Upper lobe of right lung (tissue), 1 donor: ENCODE results near the gene EPB41L2. TPM values are rescaled to one million over a fixed set of nuclear protein-coding genes. Genes with fewer than 3 reads are reported as not detected.

Experiments used
- ATAC-seq: fragments of 200-7000 bp; cut with Tn5 transposase; one replicate; pipeline ENCODE4 v1.9.1; 2020; ENCODE audit warnings: mild to moderate bottlenecking, moderate library complexity
- DNase-seq: peaks from one replicate; pipeline ENCODE4 v3.0.0-alpha.2; 2020
- H3K27ac ChIP-seq: fragments of 200-600 bp; one replicate; pipeline ENCODE4 v1.8.0; 2022
- H3K27me3 ChIP-seq: fragments of 200-600 bp; one replicate; pipeline ENCODE4 v1.8.0; 2022; ENCODE audit warnings: mild to moderate bottlenecking
- H3K36me3 ChIP-seq: fragments of 200-600 bp; one replicate; pipeline ENCODE4 v1.8.0; 2022
- H3K4me1 ChIP-seq: fragments of 200-600 bp; one replicate; pipeline ENCODE4 v1.8.0; 2022
- H3K4me3 ChIP-seq: fragments of 200-600 bp; one replicate; pipeline ENCODE4 v1.8.0; 2022; ENCODE audit warnings: mild to moderate bottlenecking
- H3K9me3 ChIP-seq: fragments of 200-600 bp; one replicate; pipeline ENCODE4 v1.8.0; 2022
- CTCF ChIP-seq: fragments of 200-600 bp; IDR thresholded peaks from one replicate; pipeline ENCODE4 v1.8.0; 2022; ENCODE audit warnings: antibody characterized with exemption
- intact Hi-C: fragments of 100-400 bp; cut with DNase I; formaldehyde crosslinking; loops from one replicate; pipeline ENCODE4 v1.11.0; 2022
- total RNA-seq: library from RNA; stranded (reverse); fragmentation: NEBNext Ultra II Directional; extraction: Animal tissue kit (Norgen Biotek cat#: 25700); gene quantifications from one replicate; pipeline ENCODE4 v1.2.1, GENCODE V29; 2021
- donor health status: DM: no; HTN: yes; CAD: no; lungs with severe emphysema.

The EPB41L2 gene
- total RNA-seq, 1 donor from 2014 or later: 174 TPM

GRCh38 chr6:130912434-130912833 is 150.6 kb downstream of the EPB41L2 start:
- no peaks in the 10 kb centered on the region for H3K27me3 ChIP-seq
- H3K36me3 ChIP-seq: no peaks in the 10 kb centered on the region
- ATAC-seq: no peak
- intact Hi-C loops: no loop called here
- no peaks in the 10 kb centered on the region for H3K4me1 ChIP-seq
- H3K9me3 ChIP-seq: no peaks in the 10 kb centered on the region
- TF ChIP-seq CTCF: no peak
- no peak overlapping the region for H3K4me3 ChIP-seq
- DNase-seq: no peak
- H3K27ac ChIP-seq: no peak overlapping the region

GRCh38 chr6:130908958-130909357 is 154.1 kb downstream of the EPB41L2 start:
- H3K4me3 ChIP-seq: no peak overlapping the region
- H3K4me1 ChIP-seq: no peaks in the 10 kb centered on the region
- H3K27me3 ChIP-seq: no peaks in the 10 kb centered on the region
- intact Hi-C loops: no loop called here
- H3K36me3 ChIP-seq: no peaks in the 10 kb centered on the region
- ATAC-seq (no peak), DNase-seq (no peak)
- TF ChIP-seq CTCF: no peak
- H3K9me3 ChIP-seq: no peaks in the 10 kb centered on the region
- no peak overlapping the region for H3K27ac ChIP-seq

- no peak overlapping the region for H3K4me3 ChIP-seq
- H3K27ac ChIP-seq: no peak overlapping the region
- intact Hi-C loops: no loop called here
- DNase-seq (no peak), ATAC-seq (no peak)
- H3K4me1 ChIP-seq: no peaks in the 10 kb centered on the region
- H3K36me3 ChIP-seq: no peaks in the 10 kb centered on the region
- no peaks in the 10 kb centered on the region for H3K27me3 ChIP-seq
- no peak for TF ChIP-seq CTCF
- no peaks in the 10 kb centered on the region for H3K9me3 ChIP-seq
These were observed 154.9 kb downstream of the EPB41L2 start for GRCh38 chr6:130908188-130908587.

GRCh38 chr6:130907687-130908086 is 155.4 kb downstream of the EPB41L2 start:
- no peak overlapping the region for H3K27ac ChIP-seq

GRCh38 chr6:130906736-130907381 is 156.2 kb downstream of the EPB41L2 start:
- ATAC-seq: no peak
- H3K27me3 ChIP-seq: no peaks in the 10 kb centered on the region
- intact Hi-C loops: no loop called here
- H3K4me1 ChIP-seq: no peaks in the 10 kb centered on the region
- no peak for TF ChIP-seq CTCF
- H3K4me3 ChIP-seq: no peak overlapping the region
- H3K9me3 ChIP-seq: no peaks in the 10 kb centered on the region
- no peaks in the 10 kb centered on the region for H3K36me3 ChIP-seq
- no peak for DNase-seq
- H3K27ac ChIP-seq: no peak overlapping the region

More at GRCh38 chr6:130907687-130908086, 155.4 kb downstream of the EPB41L2 start:
- DNase-seq: no peak
- intact Hi-C loops: no loop called here
- Histone ChIP-seq H3K4me1 (no peaks in the 10 kb centered on the region), H3K36me3 (no peaks in the 10 kb centered on the region), H3K27me3 (no peaks in the 10 kb centered on the region), H3K4me3 (no peak overlapping the region), H3K9me3 (no peaks in the 10 kb centered on the region)
- no peak for ATAC-seq
- no peak for TF ChIP-seq CTCF

GRCh38 chr6:130903602-130904001 is 159.4 kb downstream of the EPB41L2 start:
- intact Hi-C loops: no loop called here
- no peaks in the 10 kb centered on the region for H3K4me1 ChIP-seq
- no peaks in the 10 kb centered on the region for H3K9me3 ChIP-seq
- peaks cover 5% of the 10 kb centered on the region for H3K36me3 ChIP-seq
- no peaks in the 10 kb centered on the region for H3K27me3 ChIP-seq
- ATAC-seq: no peak
- TF ChIP-seq CTCF: no peak
- no peak for DNase-seq
- no peak overlapping the region for H3K27ac ChIP-seq
- no peak overlapping the region for H3K4me3 ChIP-seq
